ENCODE data around the gene ZFP1. TPM values are rescaled to one million over a fixed set of nuclear protein-coding genes. Genes with fewer than 3 reads are reported as not detected.

The ZFP1 gene
- total and polyA plus RNA-seq, 2 donors (not counting 1 experiment from before 2014, with no cell fraction given), result 9.8 to 14.4 TPM

DNA sequence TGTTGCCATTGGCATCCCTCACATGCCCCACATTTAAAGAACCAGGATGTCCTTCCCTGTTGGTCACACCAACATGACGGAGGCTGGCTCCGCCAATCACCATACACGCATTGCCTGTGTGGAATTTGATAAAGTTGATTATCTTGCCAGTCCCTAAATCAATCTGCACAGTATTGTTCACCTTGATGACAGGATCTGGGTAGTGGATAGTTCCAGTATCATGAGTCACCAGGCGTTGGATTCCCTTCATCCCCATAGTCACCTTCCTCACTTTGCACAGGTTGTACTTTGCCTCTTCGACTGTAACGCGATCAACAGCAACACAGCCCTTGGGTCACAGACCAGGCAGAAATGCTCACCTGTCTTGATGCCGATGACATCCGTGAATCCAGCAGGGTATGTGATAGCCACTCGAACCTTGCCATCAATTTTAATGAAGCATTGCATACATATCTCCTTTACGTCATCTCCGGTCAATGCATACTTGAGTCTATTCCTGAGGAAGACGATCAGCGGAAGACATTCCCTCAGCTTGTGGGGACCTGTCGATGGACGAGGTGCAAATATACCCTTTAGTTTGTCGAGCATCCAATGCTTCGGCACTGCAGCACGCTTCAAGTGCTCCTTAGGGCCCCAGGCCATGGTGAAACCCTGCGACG, 44.4 kb downstream of the ZFP1 start:
- no peak overlapping the region for H3K4me3 ChIP-seq (replicated peaks in 1 of 4; ENCODE audit: control extremely low read depth in 1 of 4, insufficient read depth in 1 of 4, low read depth in 3 of 4, low read length in 4 of 4)
- no peak overlapping the region for H3K9ac ChIP-seq (ENCODE audit: insufficient read depth, low read length)
- no peak overlapping the region for H3K4me2 ChIP-seq (ENCODE audit: extremely low read depth, insufficient read depth, low read length)
- no peaks in the 10 kb centered on the region for H3K9me3 ChIP-seq (ENCODE audit: control insufficient read depth, insufficient read depth, low read depth, low read length)
- H3K79me2 ChIP-seq (ENCODE audit: control insufficient read depth, insufficient read depth, low read length), result no peaks in the 10 kb centered on the region
- H3K27ac ChIP-seq (ENCODE audit: insufficient read depth, low read length), result no peak overlapping the region
- no peaks in the 10 kb centered on the region for H4K20me1 ChIP-seq (ENCODE audit: control insufficient read depth, extremely low read depth, insufficient read depth, low read length)
- peaks cover 1% of the 10 kb centered on the region for H3K4me1 ChIP-seq (ENCODE audit: control insufficient read depth, extremely low read depth, insufficient read depth, low read length)
- DNase-seq (ENCODE audit: low read depth in 2 of 2), result no peak
- H3K27me3 ChIP-seq (ENCODE audit: control insufficient read depth, insufficient read depth, low read length), result peaks cover 13% of the 10 kb centered on the region
- TF ChIP-seq, protein P1, sequence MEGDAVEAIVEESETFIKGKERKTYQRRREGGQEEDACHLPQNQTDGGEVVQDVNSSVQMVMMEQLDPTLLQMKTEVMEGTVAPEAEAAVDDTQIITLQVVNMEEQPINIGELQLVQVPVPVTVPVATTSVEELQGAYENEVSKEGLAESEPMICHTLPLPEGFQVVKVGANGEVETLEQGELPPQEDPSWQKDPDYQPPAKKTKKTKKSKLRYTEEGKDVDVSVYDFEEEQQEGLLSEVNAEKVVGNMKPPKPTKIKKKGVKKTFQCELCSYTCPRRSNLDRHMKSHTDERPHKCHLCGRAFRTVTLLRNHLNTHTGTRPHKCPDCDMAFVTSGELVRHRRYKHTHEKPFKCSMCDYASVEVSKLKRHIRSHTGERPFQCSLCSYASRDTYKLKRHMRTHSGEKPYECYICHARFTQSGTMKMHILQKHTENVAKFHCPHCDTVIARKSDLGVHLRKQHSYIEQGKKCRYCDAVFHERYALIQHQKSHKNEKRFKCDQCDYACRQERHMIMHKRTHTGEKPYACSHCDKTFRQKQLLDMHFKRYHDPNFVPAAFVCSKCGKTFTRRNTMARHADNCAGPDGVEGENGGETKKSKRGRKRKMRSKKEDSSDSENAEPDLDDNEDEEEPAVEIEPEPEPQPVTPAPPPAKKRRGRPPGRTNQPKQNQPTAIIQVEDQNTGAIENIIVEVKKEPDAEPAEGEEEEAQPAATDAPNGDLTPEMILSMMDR (conservative IDR thresholded peaks at IDR 0.05 in 1 of 2, IDR thresholded peaks at IDR 0.05 in 1 of 2; ENCODE audit: low read depth in 1 of 2, low read length in 2 of 2), result no peak
- TF ChIP-seq EZH2 (IDR thresholded peaks at IDR 0.05; ENCODE audit: low read length, missing control alignments), result no peak
- H2AFZ ChIP-seq (ENCODE audit: low read length), result no peak overlapping the region
- no peaks in the 10 kb centered on the region for H3K36me3 ChIP-seq (ENCODE audit: control insufficient read depth, insufficient read depth, low read length)

DNA sequence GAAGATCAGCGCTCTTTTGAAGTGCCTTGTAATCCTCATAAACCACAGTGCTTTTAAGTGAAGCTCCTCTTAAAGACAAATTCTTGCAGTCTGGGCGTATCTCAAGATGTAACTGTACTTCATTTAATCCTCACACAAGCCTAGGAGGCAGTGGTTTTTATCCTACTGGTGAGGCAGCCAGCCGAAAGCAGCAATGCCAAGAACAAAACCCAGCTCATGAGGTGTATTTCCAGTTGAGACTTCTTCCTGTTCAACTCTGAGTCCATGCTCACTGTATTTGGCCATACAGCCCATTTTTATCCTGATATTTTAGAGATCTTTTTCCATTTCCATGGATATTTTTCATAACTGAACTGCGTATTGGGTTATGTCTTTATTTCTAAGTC, 44.9 kb downstream of the ZFP1 start:
- Histone ChIP-seq H3K27me3 (ENCODE audit: control insufficient read depth, insufficient read depth, low read length) (peaks cover 14% of the 10 kb centered on the region), H3K9me3 (ENCODE audit: control insufficient read depth, insufficient read depth, low read depth, low read length) (no peaks in the 10 kb centered on the region), H3K4me3 (replicated peaks in 1 of 4; ENCODE audit: control extremely low read depth in 1 of 4, insufficient read depth in 1 of 4, low read depth in 3 of 4, low read length in 4 of 4) (no peak overlapping the region), H3K4me2 (ENCODE audit: extremely low read depth, insufficient read depth, low read length) (no peak overlapping the region), H2AFZ (ENCODE audit: low read length) (no peak overlapping the region), H3K27ac (ENCODE audit: insufficient read depth, low read length) (no peak overlapping the region), H3K79me2 (ENCODE audit: control insufficient read depth, insufficient read depth, low read length) (no peaks in the 10 kb centered on the region), H4K20me1 (ENCODE audit: control insufficient read depth, extremely low read depth, insufficient read depth, low read length) (no peaks in the 10 kb centered on the region), H3K9ac (ENCODE audit: insufficient read depth, low read length) (no peak overlapping the region), H3K4me1 (ENCODE audit: control insufficient read depth, extremely low read depth, insufficient read depth, low read length) (peaks cover 4% of the 10 kb centered on the region), H3K36me3 (ENCODE audit: control insufficient read depth, insufficient read depth, low read length) (no peaks in the 10 kb centered on the region)
- TF ChIP-seq EZH2 (IDR thresholded peaks at IDR 0.05; ENCODE audit: low read length, missing control alignments), result no peak
- TF ChIP-seq, protein P1 (conservative IDR thresholded peaks at IDR 0.05 in 1 of 2, IDR thresholded peaks at IDR 0.05 in 1 of 2; ENCODE audit: low read depth in 1 of 2, low read length in 2 of 2), result no peak
- DNase-seq (ENCODE audit: low read depth in 2 of 2), result no peak

GRCh38 chr16:75193730-75194444, 45.6 kb downstream of the ZFP1 start:
- no peak overlapping the region for H3K4me2 ChIP-seq (ENCODE audit: extremely low read depth, insufficient read depth, low read length)
- no peaks in the 10 kb centered on the region for H3K36me3 ChIP-seq (ENCODE audit: control insufficient read depth, insufficient read depth, low read length)

More at GRCh38 chr16:75193730-75194444, 45.6 kb downstream of the ZFP1 start:
- Histone ChIP-seq H3K27ac (ENCODE audit: insufficient read depth, low read length) (no peak overlapping the region), H3K9me3 (ENCODE audit: control insufficient read depth, insufficient read depth, low read depth, low read length) (no peaks in the 10 kb centered on the region), H3K79me2 (ENCODE audit: control insufficient read depth, insufficient read depth, low read length) (no peaks in the 10 kb centered on the region), H4K20me1 (ENCODE audit: control insufficient read depth, extremely low read depth, insufficient read depth, low read length) (no peaks in the 10 kb centered on the region), H2AFZ (ENCODE audit: low read length) (no peak overlapping the region), H3K9ac (ENCODE audit: insufficient read depth, low read length) (no peak overlapping the region), H3K4me1 (ENCODE audit: control insufficient read depth, extremely low read depth, insufficient read depth, low read length) (peaks cover 4% of the 10 kb centered on the region), H3K27me3 (ENCODE audit: control insufficient read depth, insufficient read depth, low read length) (peaks cover 14% of the 10 kb centered on the region), H3K4me3 (replicated peaks in 1 of 4; ENCODE audit: control extremely low read depth in 1 of 4, insufficient read depth in 1 of 4, low read depth in 3 of 4, low read length in 4 of 4) (no peak overlapping the region)
- TF ChIP-seq EZH2 (IDR thresholded peaks at IDR 0.05; ENCODE audit: low read length, missing control alignments), result no peak
- TF ChIP-seq, protein P1 (conservative IDR thresholded peaks at IDR 0.05 in 1 of 2, IDR thresholded peaks at IDR 0.05 in 1 of 2; ENCODE audit: low read depth in 1 of 2, low read length in 2 of 2), result no peak
- DNase-seq (ENCODE audit: low read depth in 2 of 2), result no peak

All from fibroblast of lung (primary cell).